ENCODE measurements around the gene PNMA1. TPM values are rescaled to one million over a fixed set of nuclear protein-coding genes. Genes with fewer than 3 reads are reported as not detected.

Gene PNMA1
- total and polyA plus RNA-seq, 2 donors = 38.3 to 85.8 TPM

DNA sequence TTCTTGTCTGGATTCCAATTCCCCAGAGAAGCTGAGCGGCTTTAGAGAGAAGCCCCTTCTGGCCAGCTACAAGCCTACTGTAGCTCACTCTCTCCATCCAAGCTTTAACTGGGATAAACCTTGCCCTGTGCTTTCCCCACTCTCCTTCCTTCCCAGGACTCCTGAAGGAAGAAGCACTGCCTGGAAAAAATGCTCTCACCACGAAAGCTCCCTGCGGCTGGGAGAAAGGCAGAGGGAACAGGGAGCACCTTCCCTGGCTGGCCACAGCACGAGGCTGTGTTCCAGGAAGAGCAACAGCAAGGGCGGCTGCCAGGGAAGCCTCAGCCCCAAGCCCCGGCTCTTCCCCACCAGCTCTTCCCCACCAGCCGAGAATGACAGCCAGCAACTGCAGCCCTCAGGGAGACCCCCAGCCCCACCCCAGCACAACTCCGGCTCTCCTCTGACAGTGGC lies 40.8 kb upstream of the PNMA1 start:
- H3K36me3 ChIP-seq (ENCODE audit: insufficient read depth) = no peaks in the 10 kb centered on the region
- peaks cover 6% of the 10 kb centered on the region for H3K4me1 ChIP-seq (ENCODE audit: insufficient read depth)
- H3K4me3 ChIP-seq (ENCODE audit: low read depth, low read length) = no peak overlapping the region
- DNase-seq (ENCODE audit: extremely low spot score) = no peak
- 10% methylated on average over 8 of the region's 8 CpGs for WGBS
- peak overlapping the region; percentile 61 for H3K27ac ChIP-seq (ENCODE audit: low read depth)

DNA sequence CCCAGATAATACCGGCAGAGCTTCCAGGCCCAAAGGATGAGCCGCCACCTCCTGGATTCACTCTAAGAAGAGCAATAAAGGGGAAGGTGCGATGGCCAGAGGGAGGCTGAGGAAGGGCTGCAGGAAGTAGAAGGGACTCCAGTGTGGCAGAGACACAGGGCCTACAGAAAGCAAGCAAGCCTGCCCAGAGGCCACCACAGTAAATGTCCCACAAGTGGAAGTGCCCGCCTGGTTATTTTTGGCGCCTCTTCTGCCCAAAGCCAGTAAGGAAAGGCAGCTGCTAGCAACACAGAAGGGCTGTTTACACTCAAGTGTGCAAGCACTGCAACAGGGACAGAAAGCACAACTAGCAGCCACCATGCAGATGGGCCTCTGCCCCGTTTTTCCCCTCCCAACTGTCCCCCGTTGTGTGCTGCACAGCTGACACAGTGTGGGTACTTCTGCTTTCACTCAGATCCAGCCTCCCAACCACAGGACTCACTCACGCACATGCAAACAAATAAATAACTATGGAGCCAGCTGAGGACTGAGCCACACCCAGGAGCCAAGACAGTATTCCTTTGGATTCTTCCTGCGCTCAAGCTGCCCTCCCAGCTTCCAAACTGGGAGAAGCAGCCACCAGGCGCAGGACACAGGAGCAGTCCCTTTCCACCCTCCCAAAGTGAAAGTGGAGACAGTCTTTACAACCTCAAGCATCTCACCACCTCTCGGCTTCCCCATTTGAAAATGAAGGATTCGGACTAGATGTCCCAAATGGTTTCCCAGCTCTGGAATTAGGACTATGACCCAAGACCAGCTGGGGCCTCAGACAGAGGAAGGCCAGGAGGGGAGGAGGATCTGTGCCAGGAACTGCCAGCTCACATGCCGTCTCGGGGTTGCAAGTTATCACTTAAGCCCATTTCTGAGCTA lies 40.0 kb upstream of the PNMA1 start:
- 27% methylated on average over 14 of the region's 14 CpGs for WGBS

DNA sequence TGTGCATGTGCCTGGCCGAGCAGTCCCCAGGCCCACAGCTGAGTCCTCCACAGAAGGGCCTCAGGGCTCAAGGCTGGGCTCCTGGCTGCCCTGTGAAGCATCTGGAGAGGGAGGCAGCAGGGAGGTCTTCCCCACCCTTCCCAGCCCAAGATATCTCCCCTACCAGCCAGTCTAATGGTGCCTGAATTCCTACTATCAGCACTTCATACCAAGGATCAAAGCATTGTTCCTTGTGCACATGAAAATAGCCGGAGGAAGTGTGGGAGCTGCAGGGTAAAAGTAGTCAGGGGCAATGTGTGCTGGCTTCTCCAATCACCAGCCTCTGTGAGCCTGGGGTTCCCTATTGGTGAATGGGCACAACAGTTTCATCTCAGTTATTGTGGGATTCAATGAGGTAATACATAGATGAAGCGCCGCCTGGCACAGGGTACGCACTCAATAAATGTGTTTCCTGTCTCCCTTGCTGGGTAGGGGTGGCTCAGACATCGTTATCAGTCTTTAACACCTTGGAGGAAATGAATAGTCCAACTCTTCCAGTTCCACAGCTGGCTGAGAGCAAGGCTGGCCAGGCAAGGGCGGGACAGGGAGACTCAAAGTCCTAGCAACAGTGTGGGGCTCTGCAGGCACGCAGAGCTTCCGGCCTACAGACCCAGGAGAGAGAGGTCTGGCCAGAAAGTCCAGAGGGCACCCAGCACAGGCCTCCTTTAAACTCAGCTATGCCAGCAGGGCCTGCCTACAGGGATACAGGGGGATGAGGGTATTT lies 39.1 kb upstream of the PNMA1 start:
- H3K4me3 ChIP-seq (ENCODE audit: low read depth, low read length) = no peak overlapping the region
- no peak for DNase-seq (ENCODE audit: extremely low spot score)
- H3K27ac ChIP-seq (ENCODE audit: low read depth) = peak overlapping the region; percentile 61
- H3K36me3 ChIP-seq (ENCODE audit: insufficient read depth) = no peaks in the 10 kb centered on the region
- WGBS = 28% methylated on average over 9 of the region's 9 CpGs
- peaks cover 6% of the 10 kb centered on the region for H3K4me1 ChIP-seq (ENCODE audit: insufficient read depth)

More for the DNA sequence above, 40.0 kb upstream of the PNMA1 start:
- Histone ChIP-seq H3K36me3 (ENCODE audit: insufficient read depth) (no peaks in the 10 kb centered on the region), H3K4me3 (ENCODE audit: low read depth, low read length) (no peak overlapping the region), H3K4me1 (ENCODE audit: insufficient read depth) (peaks cover 6% of the 10 kb centered on the region), H3K27ac (ENCODE audit: low read depth) (peak overlapping the region; percentile 61)
- DNase-seq (ENCODE audit: extremely low spot score) = no peak

DNA sequence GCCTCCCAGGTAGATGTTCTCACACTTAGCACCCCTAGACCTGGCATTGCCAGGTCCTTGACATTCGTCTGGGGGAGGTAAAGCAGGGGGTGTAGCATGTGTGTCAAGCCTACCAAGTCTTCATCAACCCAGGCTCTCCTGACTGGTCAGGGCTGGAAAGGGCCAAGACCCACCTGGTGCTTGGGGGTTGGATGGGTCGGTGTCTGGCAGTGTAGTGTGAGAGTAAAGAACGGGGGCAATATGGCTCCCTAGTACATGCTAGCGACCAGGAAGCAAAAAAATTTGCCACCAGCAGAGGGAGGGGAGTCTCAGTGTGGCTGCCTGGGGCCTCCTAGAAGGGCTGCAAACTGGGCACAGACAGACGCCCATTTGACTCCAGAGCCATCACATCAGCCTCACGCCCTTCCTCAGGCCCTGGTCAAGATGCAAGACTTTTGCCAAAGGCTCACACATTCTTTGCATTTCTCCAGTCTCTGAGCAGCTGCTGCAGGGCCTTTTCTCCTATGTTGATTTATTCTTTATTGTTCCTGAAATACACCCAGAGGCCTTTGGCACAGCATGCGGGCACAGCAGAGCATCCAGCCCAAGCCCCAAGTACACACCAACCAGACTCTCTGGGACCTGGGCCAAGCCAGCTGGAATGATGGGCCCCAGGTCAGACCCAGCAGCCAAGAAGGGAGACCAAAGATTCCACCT lies 38.3 kb upstream of the PNMA1 start:
- peaks cover 6% of the 10 kb centered on the region for H3K4me1 ChIP-seq (ENCODE audit: insufficient read depth)
- no peaks in the 10 kb centered on the region for H3K36me3 ChIP-seq (ENCODE audit: insufficient read depth)
- H3K4me3 ChIP-seq (ENCODE audit: low read depth, low read length) = no peak overlapping the region
- H3K27ac ChIP-seq (ENCODE audit: low read depth) = peak overlapping the region; percentile 61
- no peak for DNase-seq (ENCODE audit: extremely low spot score)
- WGBS = 35% methylated on average over 7 of the region's 7 CpGs

DNA sequence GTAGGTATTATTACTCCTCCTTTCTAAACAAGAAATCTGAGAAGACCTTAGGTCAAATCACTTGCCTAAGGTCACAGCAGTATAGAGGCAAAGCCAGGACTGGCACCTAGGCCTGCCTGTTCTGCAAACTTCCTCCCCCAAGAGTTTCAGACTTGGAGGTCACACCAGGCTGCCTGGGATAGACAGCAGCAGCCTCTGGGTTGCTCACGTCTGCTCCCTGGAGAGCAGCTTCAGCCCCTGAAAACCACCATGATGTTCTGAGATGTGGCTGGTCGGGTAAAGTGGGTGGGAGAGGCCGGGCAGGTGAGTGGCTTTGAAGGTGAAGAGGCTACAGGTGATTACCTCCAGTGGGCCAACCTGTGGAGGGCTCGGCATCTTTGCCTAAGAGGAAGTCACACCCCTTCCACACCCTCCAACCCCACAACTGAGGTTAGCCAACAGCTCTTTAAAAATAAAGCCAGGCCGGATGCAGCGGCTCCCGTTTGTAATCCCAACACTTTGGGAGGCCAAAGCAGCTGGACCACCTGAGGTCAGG lies 37.0 kb upstream of the PNMA1 start:
- Histone ChIP-seq H3K27ac (ENCODE audit: low read depth) (no peak overlapping the region), H3K4me1 (ENCODE audit: insufficient read depth) (peaks cover 6% of the 10 kb centered on the region), H3K36me3 (ENCODE audit: insufficient read depth) (no peaks in the 10 kb centered on the region), H3K4me3 (ENCODE audit: low read depth, low read length) (no peak overlapping the region)
- 52% methylated on average over 7 of the region's 7 CpGs for WGBS
- DNase-seq (ENCODE audit: extremely low spot score) = no peak

DNA sequence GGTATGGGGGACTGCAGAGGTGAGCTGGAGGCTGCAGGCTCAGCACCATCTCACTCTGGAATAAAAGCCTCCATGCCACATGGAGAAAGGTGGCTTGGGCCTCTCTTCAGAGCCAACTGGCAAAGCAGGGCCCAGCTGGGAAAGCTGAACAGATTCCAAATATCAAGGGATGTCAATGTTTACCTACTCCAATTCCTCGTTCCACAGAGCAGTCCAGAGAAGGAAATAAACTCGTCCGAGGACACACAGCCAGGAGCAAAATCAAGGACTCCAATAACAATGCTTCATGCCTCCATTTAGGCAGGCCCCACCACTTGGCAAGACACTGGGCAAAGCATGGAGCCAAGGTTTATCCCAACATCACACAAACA lies 36.3 kb upstream of the PNMA1 start:
- H3K4me3 ChIP-seq (ENCODE audit: low read depth, low read length) = no peak overlapping the region
- no peak for DNase-seq (ENCODE audit: extremely low spot score)
- H3K36me3 ChIP-seq (ENCODE audit: insufficient read depth) = no peaks in the 10 kb centered on the region
- 16% methylated on average over 3 of the region's 3 CpGs for WGBS
- H3K4me1 ChIP-seq (ENCODE audit: insufficient read depth) = peaks cover 7% of the 10 kb centered on the region
- H3K27ac ChIP-seq (ENCODE audit: low read depth) = no peak overlapping the region

DNA sequence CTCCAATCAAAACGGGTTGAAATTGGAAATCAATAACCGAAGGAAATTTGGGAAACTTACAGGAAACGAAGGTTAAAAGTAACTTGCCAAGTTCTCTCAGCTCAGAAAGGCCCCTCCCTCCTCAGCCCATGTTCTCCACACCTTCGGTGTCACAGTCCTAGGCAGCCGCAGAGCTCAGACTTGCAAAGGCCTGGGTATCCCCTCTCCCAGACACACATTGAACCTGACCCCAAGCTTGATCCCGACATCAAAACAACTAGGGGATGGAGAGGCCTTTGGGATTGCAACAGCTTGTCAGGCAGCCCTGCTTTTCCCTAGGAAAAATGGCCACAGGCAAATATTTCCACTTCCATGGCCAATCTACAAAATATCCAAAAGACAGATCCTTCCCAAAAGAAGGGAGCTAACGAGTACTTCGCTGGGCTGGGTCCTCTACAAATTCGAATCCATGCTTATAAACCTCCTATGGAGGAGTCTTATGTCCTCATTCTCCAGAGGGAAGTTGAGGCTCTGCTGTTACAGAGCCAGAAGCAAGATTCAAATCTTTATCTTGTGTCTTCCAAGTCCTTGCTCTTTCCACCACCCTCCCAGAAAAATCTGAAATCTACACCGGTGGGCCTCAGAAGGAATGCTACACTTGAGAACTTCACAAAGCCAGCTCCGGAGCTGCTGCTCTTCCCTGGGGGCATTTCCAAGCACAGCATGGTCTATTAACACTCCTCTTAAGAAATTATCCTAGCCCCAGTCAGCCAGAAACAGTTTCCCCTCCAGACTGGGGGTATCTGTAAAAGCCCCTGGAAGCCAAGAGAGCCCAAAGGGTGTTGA lies 35.7 kb upstream of the PNMA1 start:
- 54% methylated on average over 11 of the region's 11 CpGs for WGBS
- peaks cover 9% of the 10 kb centered on the region for H3K4me1 ChIP-seq (ENCODE audit: insufficient read depth)
- DNase-seq (ENCODE audit: extremely low spot score) = no peak
- H3K27ac ChIP-seq (ENCODE audit: low read depth) = peak overlapping the region; percentile 30
- H3K36me3 ChIP-seq (ENCODE audit: insufficient read depth) = no peaks in the 10 kb centered on the region
- H3K4me3 ChIP-seq (ENCODE audit: low read depth, low read length) = no peak overlapping the region

DNA sequence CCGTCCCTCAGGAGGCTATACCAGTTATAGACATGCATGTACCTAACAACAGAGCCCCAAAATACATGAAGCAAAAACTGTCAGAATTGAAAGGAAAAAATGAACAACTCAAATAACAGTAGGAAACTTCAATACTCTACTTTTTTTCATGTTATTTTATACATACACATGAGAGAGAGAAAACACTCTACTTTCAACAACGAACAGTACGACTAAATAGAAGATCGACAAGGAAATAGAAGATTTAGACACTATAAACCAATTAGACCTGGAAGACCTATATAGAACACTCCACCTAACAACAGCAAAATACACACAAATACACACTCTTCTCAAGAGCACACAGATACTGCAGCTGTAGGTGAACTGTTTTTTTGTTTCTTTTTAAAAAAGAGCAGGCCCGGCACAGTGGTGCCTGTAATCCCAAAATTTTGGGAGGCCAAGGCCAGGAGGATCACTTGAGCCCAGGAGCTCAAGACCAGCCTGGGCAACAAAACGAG lies 34.7 kb upstream of the PNMA1 start:
- WGBS = 79% methylated on average over 6 of the region's 6 CpGs
- no peak for DNase-seq (ENCODE audit: extremely low spot score)
- H3K36me3 ChIP-seq (ENCODE audit: insufficient read depth) = no peaks in the 10 kb centered on the region
- peaks cover 8% of the 10 kb centered on the region for H3K4me1 ChIP-seq (ENCODE audit: insufficient read depth)
- H3K27ac ChIP-seq (ENCODE audit: low read depth) = no peak overlapping the region
- no peak overlapping the region for H3K4me3 ChIP-seq (ENCODE audit: low read depth, low read length)

DNA sequence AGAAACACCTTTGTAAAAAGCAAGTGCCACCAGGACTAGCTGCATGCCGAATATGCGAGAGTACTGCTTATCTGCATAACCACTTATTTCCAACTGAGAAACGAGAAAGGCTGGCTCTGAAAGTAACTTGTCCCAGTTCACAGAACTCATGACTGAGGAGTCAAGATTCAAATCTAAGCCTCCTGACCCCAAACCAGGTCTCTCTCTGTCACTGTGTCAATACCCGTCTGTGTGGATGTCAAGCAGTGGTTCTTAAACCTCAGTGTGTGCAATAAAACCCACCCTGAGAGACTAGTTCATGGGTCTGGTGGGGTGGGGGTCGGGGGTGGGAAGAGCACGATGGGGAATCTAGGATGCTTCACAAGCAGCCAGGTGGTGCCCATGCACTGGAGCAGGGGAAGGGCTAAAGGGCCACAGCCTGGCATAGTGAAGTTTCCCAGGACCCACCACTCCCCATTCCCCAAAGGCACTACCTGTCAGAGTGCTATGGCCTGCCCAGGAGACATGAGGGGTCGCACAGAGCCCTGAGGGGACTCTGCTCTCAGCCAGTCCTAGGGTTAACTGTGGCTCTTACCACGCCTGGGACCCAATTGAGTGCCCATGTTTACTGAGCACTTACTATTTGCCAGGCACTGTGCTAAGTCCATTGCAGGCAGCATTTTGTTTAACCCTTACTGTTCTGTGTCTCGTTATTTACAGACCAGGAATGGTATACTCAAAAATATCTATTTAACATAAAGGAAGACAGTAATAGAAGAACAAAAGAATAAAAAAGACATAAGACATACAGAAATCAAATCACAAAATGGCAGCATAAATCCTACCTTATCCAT lies 33.4 kb upstream of the PNMA1 start:
- 69% methylated on average over 9 of the region's 9 CpGs for WGBS
- H3K27ac ChIP-seq (ENCODE audit: low read depth) = no peak overlapping the region
- H3K4me3 ChIP-seq (ENCODE audit: low read depth, low read length) = no peak overlapping the region

DNA sequence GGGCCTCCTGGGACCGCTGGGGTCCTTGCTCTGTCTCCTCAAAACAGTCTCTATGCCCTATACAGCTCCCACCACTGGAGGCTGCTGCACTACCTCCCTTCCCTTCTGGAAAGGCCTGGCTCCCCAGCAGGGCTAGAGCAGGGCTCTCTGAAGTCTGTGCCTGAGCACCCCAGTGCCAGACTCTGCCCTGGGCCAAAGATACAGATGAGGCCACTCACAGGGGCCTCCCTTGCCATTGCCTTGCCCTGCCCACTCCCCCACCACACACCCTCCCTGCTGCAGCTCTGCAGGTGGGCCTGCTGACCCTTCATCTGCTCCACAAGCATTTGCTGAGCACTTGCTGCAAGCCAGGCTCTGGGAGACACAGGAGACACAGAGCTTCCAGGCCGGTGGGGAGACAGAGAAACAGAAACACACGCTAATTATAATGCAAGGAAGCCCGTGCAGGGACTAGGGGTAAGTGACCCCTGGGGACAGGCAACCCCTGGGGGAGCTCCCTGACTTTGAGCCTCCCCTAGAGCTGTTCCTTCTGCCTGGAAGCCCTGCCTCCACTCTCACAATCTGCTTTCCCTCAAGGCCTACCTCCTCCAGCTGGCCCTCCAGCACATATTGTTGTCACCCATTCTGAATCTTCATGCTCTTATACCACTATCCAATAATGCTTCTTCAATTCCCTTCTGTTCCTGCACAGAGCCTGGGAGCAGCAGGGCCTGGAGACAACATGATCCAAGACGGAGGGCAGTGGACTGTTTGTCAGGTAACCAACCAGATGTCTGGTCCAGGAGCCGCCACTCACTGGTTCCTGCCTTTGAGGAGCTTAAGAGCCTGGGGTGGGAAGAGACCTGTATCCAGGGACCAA lies 32.6 kb upstream of the PNMA1 start:
- H3K4me3 ChIP-seq (ENCODE audit: low read depth, low read length) = no peak overlapping the region
- no peak for DNase-seq (ENCODE audit: extremely low spot score)
- H3K4me1 ChIP-seq (ENCODE audit: insufficient read depth) = peaks cover 7% of the 10 kb centered on the region
- H3K27ac ChIP-seq (ENCODE audit: low read depth) = no peak overlapping the region
- 46% methylated on average over 6 of the region's 6 CpGs for WGBS
- no peaks in the 10 kb centered on the region for H3K36me3 ChIP-seq (ENCODE audit: insufficient read depth)

More for the DNA sequence above, 33.4 kb upstream of the PNMA1 start:
- no peak for DNase-seq (ENCODE audit: extremely low spot score)
- Histone ChIP-seq H3K36me3 (ENCODE audit: insufficient read depth) (no peaks in the 10 kb centered on the region), H3K4me1 (ENCODE audit: insufficient read depth) (peaks cover 5% of the 10 kb centered on the region)

All from urinary bladder (tissue), 4 donors.